AG10803 (cell line): ENCODE measurements around the gene ANO7.
A peak's percentile ranks its signal among the peaks of the same experiment; 100 is the strongest.

Experiments
- DNase-seq: peaks from one replicate; pipeline ENCODE4 v3.0.0; 2010; ENCODE audit warnings: low read depth
- H3K4me3 ChIP-seq: 2 replicates; pipeline ENCODE4 v1.5.1; 2011; ENCODE audit warnings: mild to moderate bottlenecking, low read length, control low read depth
- TF ChIP-seq, protein P1 (sequence below): conservative IDR thresholded peaks from 2 replicates; pipeline ENCODE4 v1.5.1; 2011; ENCODE audit warnings: mild to moderate bottlenecking, low read length, control low read depth, inconsistent platforms

The ANO7 gene

DNA sequence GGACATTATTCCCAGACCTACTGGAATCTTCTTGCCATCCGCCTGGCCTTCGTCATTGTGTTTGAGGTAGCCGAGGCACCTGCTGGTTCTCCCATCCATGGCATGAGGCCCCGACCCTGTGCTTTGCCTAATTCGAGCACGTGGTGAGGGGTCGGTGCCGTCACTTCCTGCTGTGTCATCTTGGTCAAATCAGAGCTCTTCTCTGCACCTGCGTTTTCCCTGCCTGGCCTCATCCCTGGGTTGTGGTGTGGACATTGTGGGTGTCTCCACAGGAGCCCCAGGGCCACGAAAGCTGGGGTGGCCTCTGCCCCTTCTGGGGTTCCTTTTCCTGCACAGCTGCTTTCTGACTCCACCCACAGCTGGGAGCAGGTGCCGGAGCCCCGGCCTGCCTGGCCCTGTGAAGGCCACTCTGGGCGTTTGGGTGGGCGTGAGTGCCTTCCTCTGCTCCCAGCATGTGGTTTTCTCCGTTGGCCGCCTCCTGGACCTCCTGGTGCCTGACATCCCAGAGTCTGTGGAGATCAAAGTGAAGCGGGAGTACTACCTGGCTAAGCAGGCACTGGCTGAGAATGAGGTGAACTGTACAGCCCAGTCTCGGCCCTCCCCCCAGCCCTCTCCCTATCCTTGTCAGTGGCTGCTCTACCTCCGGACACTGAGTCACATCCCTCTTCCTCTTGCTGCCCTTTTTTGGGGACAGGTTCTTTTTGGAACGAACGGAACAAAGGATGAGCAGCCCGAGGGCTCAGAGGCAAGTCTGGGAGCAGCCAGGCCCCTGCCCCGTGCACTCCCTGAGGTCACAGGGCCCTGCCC lies 34.9 kb downstream of the ANO7 start:
- TF ChIP-seq, protein P1, sequence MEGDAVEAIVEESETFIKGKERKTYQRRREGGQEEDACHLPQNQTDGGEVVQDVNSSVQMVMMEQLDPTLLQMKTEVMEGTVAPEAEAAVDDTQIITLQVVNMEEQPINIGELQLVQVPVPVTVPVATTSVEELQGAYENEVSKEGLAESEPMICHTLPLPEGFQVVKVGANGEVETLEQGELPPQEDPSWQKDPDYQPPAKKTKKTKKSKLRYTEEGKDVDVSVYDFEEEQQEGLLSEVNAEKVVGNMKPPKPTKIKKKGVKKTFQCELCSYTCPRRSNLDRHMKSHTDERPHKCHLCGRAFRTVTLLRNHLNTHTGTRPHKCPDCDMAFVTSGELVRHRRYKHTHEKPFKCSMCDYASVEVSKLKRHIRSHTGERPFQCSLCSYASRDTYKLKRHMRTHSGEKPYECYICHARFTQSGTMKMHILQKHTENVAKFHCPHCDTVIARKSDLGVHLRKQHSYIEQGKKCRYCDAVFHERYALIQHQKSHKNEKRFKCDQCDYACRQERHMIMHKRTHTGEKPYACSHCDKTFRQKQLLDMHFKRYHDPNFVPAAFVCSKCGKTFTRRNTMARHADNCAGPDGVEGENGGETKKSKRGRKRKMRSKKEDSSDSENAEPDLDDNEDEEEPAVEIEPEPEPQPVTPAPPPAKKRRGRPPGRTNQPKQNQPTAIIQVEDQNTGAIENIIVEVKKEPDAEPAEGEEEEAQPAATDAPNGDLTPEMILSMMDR: no peak
- DNase-seq: no peak
- no peak overlapping the region for H3K4me3 ChIP-seq

DNA sequence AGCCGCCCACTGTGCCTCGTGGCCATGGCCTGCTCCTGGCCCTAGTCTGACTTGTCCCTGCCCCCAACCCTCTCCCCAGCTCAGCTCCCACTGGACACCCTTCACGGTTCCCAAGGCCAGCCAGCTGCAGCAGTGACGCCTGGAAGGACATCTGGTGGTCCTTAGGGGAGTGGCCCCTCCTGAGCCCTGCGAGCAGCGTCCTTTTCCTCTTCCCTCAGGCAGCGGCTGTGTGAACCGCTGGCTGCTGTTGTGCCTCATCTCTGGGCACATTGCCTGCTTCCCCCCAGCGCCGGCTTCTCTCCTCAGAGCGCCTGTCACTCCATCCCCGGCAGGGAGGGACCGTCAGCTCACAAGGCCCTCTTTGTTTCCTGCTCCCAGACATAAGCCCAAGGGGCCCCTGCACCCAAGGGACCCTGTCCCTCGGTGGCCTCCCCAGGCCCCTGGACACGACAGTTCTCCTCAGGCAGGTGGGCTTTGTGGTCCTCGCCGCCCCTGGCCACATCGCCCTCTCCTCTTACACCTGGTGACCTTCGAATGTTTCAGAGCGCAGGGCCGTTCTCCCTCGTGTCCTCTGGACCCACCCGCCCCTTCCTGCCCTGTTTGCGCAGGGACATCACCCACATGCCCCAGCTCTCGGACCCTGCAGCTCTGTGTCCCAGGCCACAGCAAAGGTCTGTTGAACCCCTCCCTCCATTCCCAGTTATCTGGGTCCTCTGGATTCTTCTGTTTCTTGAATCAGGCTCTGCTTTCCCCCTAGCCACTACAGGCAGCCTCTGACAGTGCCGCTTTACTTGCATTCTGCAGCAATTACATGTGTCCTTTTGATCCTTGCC lies 35.8 kb downstream of the ANO7 start:
- TF ChIP-seq, protein P1: no peak
- H3K4me3 ChIP-seq: no peak overlapping the region
- peak; percentile 54 for DNase-seq

DNA sequence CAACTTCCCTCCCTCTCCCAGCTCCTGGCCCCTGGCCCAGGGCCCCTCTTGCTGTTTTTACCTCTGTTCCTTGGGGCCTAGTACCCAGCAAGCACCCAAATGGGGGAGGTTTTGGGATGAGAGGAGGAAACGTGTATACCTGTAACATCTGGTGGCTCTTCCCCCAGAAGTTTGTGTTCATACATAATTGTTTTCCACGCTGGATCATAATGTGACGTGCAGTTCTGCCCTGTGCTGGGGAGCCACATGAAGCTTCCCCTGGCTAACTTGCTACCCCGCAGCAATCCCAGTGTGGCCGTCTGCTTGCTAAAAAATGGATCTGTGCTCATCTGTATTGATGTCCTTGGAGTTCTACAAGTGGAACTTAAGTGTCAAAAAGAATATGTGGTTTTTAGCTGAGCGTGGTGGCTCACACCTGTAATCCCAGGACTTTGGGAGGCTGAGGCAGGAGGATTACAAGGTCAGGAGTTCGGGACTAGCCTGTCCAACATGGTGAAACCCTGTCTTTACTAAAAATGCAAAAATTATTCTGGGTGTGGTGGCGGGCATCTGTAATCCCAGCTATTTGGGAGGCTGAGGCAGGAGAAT lies 36.5 kb downstream of the ANO7 start:
- TF ChIP-seq, protein P1: no peak
- no peak overlapping the region for H3K4me3 ChIP-seq
- DNase-seq: no peak

DNA sequence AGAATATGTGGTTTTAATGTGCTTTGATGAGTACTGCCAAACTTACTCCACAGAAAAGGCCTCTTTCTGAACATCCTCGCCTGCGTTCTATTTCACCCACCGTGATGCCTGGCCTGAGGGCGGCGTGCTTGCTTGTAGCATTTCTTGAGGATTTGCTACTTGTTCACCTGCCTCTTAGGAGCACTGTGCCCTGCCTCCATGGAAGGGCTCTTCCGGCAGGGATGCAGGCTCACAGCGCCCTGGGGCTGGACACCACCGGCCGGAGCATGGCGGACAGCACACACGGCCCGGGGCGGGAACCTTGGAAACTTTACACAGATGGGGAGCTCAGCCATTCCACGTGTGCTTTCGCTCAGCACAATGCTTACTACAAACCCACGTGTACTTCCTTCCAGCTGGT lies 37.1 kb downstream of the ANO7 start:
- TF ChIP-seq, protein P1: no peak
- DNase-seq: no peak
- H3K4me3 ChIP-seq: no peak overlapping the region

DNA sequence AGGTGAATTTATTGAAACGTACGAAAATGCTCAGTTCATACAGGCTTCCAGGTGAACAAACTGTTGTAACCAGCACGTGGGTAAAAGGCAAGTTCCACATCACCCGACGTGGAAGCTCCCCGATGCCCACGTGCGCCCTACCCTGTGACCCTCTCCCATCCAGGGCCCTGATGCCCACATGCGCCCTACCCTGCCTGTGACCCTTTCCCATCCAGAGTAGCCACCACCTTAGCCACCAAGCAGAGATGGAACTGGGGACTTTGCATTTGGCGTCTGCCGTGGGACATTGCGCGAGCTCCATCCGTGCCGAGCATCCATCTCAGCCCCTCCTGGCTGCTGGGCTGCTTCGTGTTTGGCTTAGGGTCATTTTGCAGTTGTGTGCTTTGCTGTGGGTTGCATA lies 37.5 kb downstream of the ANO7 start:
- DNase-seq: no peak
- TF ChIP-seq, protein P1: no peak
- H3K4me3 ChIP-seq: no peak overlapping the region

DNA sequence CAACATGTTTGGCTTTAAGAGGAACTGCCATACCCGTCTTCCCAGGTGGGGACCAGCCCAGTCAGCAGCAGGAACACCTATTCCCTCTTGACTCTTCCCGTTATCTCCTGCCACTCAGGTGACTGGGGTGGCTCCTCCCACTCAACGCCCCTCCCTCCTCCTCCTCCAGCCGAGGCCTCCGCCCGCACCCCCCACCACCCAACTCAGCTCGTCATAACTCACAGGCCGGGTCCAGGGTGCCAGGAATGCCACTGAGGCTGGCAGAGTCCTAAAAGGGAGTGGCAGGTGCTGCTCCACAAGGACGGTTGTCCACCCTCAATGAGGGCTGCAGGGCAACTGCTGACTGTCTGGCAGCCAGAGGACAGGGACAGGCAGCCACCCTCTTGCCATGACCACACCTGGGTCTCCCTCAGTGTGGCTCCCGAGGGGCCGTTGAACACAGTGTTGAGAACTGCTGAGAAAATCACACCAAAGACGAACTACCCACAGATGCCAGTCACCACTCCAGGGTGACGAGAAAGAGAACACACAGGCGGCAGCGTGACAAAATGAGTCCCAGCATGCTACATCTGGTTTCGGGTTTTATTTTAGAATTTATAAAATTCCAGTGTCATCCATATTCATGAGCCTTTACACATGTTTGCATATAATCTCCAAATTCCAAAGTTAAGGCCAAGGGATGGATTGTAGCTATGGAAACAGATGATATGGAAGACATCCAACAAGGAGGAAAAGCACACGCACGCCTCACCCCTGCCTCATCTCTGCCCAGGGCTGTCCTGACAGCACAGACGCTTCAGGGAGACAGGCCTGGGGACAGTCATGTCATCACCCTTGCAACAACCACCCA lies 38.5 kb downstream of the ANO7 start:
- TF ChIP-seq, protein P1: no peak
- no peak for DNase-seq
- H3K4me3 ChIP-seq: no peak overlapping the region
